ENCODE measurements around the gene DNAH2.

DNAH2 gene

DNA sequence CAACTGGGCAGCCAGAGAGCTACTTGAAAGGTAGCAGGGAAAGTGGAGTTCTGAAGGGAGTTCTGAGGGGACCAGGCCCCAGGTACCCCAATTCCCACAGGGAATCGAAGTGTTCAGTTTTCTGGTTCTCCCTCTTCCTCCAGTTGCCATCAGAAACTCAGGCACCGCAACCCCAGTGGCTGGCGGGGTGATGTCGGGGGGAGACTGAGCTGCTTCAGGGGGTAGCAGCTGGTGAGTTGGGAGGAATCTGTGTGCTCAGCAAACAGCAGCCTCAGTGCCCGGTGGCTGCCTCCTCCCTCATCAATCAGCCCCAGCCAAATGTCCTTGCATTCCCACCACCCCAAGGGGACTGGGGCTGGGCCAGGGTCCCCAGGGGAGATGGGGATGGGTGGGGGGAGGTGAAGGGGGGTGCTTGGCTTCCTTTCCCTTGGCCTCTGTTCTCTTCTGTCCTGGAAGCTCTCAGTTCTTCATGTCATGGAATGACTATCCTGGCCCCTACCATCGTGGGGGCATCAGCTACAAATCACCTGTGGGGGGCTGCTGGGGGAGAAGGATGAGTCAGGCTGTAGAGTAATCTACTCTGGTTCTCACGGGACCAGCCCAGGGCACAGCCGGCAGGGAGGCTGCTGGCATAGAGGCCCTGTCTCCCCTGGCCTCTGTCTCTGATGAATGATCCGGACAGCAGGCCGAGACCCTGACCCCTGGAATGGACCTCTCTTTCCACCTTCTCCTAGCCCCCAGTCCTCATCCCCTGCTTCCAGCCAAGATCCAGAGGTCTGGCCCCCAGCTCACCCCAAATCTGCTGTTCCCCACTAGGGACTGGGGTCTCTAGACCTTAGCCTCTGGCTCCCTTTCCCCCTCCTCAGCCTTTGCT, 2.6 kb upstream of the DNAH2 start:
- TF ChIP-seq, protein P1, sequence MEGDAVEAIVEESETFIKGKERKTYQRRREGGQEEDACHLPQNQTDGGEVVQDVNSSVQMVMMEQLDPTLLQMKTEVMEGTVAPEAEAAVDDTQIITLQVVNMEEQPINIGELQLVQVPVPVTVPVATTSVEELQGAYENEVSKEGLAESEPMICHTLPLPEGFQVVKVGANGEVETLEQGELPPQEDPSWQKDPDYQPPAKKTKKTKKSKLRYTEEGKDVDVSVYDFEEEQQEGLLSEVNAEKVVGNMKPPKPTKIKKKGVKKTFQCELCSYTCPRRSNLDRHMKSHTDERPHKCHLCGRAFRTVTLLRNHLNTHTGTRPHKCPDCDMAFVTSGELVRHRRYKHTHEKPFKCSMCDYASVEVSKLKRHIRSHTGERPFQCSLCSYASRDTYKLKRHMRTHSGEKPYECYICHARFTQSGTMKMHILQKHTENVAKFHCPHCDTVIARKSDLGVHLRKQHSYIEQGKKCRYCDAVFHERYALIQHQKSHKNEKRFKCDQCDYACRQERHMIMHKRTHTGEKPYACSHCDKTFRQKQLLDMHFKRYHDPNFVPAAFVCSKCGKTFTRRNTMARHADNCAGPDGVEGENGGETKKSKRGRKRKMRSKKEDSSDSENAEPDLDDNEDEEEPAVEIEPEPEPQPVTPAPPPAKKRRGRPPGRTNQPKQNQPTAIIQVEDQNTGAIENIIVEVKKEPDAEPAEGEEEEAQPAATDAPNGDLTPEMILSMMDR (conservative IDR thresholded peaks at IDR 0.05; ENCODE audit: low read depth, low read length): no peak
- no peak for DNase-seq (ENCODE audit: low read depth)
- H3K4me3 ChIP-seq (ENCODE audit: low read length): no peak overlapping the region

DNA sequence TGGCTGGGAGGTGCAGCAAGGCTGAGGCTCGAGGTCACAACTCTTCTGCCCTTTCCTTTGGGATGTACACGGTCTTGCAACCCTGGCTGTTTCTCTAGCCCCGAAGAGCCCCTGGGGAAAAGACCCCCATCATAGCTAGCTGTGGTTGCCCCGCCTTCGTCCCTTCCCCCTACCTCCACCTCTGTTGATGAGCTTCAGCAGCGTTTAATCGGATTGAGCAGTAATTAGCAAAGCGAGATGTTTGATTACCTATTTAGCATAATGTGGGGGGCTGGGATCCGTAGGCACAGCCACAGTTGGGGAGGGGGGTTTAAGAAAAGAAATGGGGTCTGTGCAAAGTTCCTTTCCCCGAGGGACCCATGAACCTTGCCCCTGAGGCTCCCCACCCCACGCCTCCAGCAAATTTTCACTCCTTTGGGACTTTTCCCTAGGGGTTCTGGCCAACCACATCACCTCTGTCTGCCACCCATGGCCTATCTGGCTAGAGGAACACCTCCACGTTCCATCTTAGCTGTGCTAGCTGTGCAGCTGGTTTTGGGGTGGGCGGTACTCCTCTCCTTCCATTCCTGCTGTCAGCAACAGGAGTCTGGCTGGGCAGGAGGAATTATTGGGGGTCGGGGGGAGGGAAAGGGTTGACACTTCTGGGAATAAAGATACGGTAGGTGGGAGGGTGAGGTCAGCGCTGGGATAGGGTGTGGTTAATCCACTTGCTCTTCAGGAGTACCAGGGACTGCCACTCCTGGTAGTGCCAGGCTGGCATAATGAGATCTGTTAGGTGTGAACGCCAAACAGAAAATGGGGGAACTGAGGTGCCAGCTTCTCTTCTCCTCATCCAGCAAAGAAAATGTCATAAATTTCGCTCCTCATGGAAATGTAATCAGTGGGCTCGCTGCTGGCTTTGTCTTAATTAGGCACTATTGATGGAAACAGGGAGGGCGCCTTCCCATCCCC, 1.3 kb upstream of the DNAH2 start:
- DNase-seq (ENCODE audit: low read depth): peak; percentile 6
- peak overlapping the region; percentile 58 for H3K4me3 ChIP-seq (ENCODE audit: low read length)
- TF ChIP-seq, protein P1 (conservative IDR thresholded peaks at IDR 0.05; ENCODE audit: low read depth, low read length): no peak

DNA sequence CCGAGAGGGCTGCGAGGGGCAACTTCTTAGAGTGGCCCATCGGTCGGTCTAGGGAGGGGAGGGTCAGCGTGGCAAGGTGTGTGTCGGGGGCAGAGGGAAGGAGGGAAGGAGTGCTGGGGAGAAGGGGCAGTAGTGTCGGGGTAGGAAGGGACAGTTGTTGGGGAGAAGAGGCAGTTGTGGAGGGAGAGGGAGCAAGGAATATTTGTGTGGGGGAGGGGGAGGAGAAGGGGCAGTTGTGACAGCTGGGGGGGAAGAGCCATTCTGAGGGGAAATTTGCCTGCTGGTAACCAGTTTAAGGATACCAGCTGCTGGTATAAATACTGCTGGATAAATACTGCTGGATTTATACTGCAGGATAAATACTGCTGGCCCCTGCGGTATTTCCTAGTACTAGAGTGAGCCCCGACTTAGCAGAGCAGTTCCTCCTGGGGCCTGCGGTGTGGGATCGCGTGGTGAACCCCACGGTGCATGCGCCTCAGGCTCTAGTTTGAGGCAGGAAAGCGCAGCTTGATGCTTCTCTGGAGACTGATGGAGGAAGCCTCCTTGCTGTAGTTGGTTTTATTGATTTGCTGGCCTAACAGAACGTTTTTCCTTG, 309 bp downstream of the DNAH2 start:
- TF ChIP-seq, protein P1 (conservative IDR thresholded peaks at IDR 0.05; ENCODE audit: low read depth, low read length): no peak
- DNase-seq (ENCODE audit: low read depth): no peak
- H3K4me3 ChIP-seq (ENCODE audit: low read length): peak overlapping the region; percentile 58

DNA sequence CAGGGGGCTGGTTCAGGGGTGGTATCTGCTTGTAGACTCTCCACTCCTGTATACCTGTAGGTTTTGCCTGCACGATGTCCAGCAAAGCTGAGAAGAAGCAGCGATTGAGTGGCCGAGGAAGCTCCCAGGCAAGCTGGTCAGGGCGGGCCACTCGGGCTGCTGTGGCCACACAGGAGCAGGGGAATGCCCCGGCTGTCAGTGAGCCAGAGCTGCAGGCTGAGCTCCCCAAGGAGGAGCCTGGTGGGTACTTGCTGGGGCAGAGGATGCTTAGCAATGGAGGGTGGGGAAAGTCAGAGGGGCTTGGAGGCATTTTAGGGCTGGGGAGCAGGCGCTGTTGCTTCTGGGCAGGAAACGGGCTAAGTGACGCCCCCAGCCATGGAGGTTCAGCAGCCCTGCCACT, 2.1 kb downstream of the DNAH2 start:
- TF ChIP-seq, protein P1 (conservative IDR thresholded peaks at IDR 0.05; ENCODE audit: low read depth, low read length): no peak
- DNase-seq (ENCODE audit: low read depth): no peak
- no peak overlapping the region for H3K4me3 ChIP-seq (ENCODE audit: low read length)

DNA sequence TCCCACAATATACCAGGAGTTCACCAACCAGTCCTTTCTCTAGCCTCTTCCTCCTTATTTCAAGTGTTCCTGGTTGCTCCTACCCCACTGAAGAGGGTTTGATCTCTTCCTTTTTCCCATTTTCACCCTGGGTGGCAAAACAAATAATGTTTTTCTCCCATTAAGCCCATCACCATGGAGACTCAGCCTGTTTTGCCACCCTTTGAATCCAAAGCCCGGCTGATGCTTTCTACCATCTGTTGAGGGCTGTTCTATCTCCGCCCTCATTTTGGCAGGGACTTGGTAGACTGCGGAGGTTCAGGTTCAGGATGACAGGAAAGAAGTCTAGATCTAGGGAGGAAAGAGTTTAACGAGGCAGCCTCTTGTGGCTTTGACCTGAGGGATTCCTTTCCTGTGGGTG, 2.6 kb downstream of the DNAH2 start:
- DNase-seq (ENCODE audit: low read depth): no peak
- TF ChIP-seq, protein P1 (conservative IDR thresholded peaks at IDR 0.05; ENCODE audit: low read depth, low read length): no peak
- H3K4me3 ChIP-seq (ENCODE audit: low read length): no peak overlapping the region

DNA sequence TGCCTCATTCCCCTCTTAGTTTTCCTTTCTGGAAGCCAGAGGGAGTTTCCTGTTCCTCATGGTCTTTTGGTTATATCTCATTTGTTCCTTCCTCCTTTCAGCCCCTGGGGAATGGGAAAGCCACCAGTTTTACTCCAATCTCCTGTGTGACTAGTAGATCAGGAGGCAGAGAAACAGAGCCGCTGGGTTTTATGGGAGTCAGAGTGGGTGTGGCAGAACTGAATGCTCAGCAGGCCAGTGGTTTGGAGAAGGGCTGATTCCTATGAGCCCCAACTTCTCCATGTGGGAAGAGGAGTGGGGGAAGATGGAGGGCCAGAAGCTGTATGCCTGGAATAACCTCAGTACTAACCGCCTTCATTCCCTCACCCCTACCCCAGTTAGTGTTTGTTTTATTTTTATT, 4.1 kb downstream of the DNAH2 start:
- no peak for DNase-seq (ENCODE audit: low read depth)
- H3K4me3 ChIP-seq (ENCODE audit: low read length): no peak overlapping the region
- TF ChIP-seq, protein P1 (conservative IDR thresholded peaks at IDR 0.05; ENCODE audit: low read depth, low read length): no peak

All from retinal pigment epithelial cell (primary cell).